Endothelial cell (in vitro differentiated cells): ENCODE measurements around the gene GRM8. TPM values are rescaled to one million over a fixed set of nuclear protein-coding genes. Genes with fewer than 3 reads are reported as not detected.

ENCODE experiments used
- DNase-seq: peaks from one replicate; pipeline ENCODE4 v3.0.0; 2021; ENCODE audit warnings: low spot score
- H3K27ac Mint-ChIP-seq: one replicate; pipeline ENCODE4 v1.8.0; 2021; ENCODE audit warnings: mixed read lengths, inconsistent platforms; ENCODE audit not compliant: unreplicated experiment
- H3K27me3 Mint-ChIP-seq: one replicate; pipeline ENCODE4 v1.8.0; 2021; ENCODE audit warnings: mild to moderate bottlenecking, moderate library complexity, mixed read lengths, inconsistent platforms; ENCODE audit not compliant: unreplicated experiment
- H3K36me3 Mint-ChIP-seq: one replicate; pipeline ENCODE4 v1.8.0; 2021; ENCODE audit warnings: mild to moderate bottlenecking, low read depth, mixed read lengths, inconsistent platforms; ENCODE audit not compliant: unreplicated experiment
- H3K4me1 Mint-ChIP-seq: one replicate; pipeline ENCODE4 v1.8.0; 2021; ENCODE audit warnings: mild to moderate bottlenecking, mixed read lengths, inconsistent platforms; ENCODE audit not compliant: unreplicated experiment
- H3K4me3 Mint-ChIP-seq: one replicate; pipeline ENCODE4 v1.8.0; 2021; ENCODE audit warnings: mild to moderate bottlenecking, mixed read lengths, inconsistent platforms; ENCODE audit not compliant: unreplicated experiment
- H3K9me3 Mint-ChIP-seq: one replicate; pipeline ENCODE4 v1.8.0; 2021; ENCODE audit warnings: mixed read lengths, inconsistent platforms; ENCODE audit not compliant: unreplicated experiment
- total RNA-seq: library from RNA; stranded (reverse); fragmentation: NEBNext Ultra II Directional; extraction: Animal tissue kit (Norgen Biotek cat#: 25700); gene quantifications from one replicate; pipeline ENCODE4 v1.2.1, GENCODE V29; 2021; ENCODE audit not compliant: unreplicated experiment
- TF ChIP-seq, protein P1 (sequence below): fragments of 200-600 bp; sonication (generic); IDR thresholded peaks from one replicate; pipeline ENCODE4 v1.5.0; 2021; ENCODE audit warnings: antibody characterized with exemption; ENCODE audit not compliant: unreplicated experiment

GRM8 gene
- total RNA-seq, 1 donor from 2014 or later: 1.5 TPM

- Mint-ChIP-seq H3K27ac (no peak overlapping the region), H3K4me1 (no peaks in the 10 kb centered on the region), H3K27me3 (no peaks in the 10 kb centered on the region), H3K4me3 (no peak overlapping the region), H3K36me3 (no peaks in the 10 kb centered on the region), H3K9me3 (no peaks in the 10 kb centered on the region)
- TF ChIP-seq, protein P1, sequence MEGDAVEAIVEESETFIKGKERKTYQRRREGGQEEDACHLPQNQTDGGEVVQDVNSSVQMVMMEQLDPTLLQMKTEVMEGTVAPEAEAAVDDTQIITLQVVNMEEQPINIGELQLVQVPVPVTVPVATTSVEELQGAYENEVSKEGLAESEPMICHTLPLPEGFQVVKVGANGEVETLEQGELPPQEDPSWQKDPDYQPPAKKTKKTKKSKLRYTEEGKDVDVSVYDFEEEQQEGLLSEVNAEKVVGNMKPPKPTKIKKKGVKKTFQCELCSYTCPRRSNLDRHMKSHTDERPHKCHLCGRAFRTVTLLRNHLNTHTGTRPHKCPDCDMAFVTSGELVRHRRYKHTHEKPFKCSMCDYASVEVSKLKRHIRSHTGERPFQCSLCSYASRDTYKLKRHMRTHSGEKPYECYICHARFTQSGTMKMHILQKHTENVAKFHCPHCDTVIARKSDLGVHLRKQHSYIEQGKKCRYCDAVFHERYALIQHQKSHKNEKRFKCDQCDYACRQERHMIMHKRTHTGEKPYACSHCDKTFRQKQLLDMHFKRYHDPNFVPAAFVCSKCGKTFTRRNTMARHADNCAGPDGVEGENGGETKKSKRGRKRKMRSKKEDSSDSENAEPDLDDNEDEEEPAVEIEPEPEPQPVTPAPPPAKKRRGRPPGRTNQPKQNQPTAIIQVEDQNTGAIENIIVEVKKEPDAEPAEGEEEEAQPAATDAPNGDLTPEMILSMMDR: no peak
- no peak for DNase-seq
These were observed 647.2 kb downstream of the GRM8 start for GRCh38 chr7:126605553-126605952.

- Mint-ChIP-seq H3K4me1 (no peaks in the 10 kb centered on the region), H3K27ac (no peak overlapping the region), H3K36me3 (no peaks in the 10 kb centered on the region), H3K4me3 (no peak overlapping the region), H3K9me3 (no peaks in the 10 kb centered on the region), H3K27me3 (no peaks in the 10 kb centered on the region)
- TF ChIP-seq, protein P1: no peak
- DNase-seq: no peak
These were observed 647.7 kb downstream of the GRM8 start for GRCh38 chr7:126605056-126605455.

- no peaks in the 10 kb centered on the region for H3K36me3 Mint-ChIP-seq
- TF ChIP-seq, protein P1: no peak
- no peak for DNase-seq
- no peaks in the 10 kb centered on the region for H3K4me1 Mint-ChIP-seq
- no peak overlapping the region for H3K4me3 Mint-ChIP-seq
- H3K27ac Mint-ChIP-seq: no peak overlapping the region
- no peaks in the 10 kb centered on the region for H3K9me3 Mint-ChIP-seq
- H3K27me3 Mint-ChIP-seq: peaks cover 2% of the 10 kb centered on the region
These were observed 663.6 kb downstream of the GRM8 start for GRCh38 chr7:126589068-126589684.

DNA sequence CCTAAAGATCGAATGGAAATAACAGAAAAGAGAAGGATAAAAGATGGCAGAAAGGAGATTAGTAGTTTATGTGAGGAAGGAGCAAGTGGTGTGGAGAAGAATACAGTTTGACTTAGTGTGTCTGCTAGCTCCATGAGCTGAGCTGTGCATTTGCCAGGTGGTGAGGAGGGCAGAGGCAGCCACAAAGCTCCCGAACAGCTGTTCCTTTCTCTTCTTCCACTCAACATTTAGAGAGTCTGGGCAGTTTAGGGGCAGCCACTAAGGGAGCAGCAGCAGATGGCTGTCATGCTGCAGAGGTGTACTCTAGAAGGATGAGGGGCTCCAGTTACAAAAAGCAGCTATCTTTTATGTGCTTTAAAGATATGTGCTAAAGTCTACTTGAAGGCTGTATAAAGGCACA, 674.4 kb downstream of the GRM8 start:
- Mint-ChIP-seq H3K27me3 (no peaks in the 10 kb centered on the region), H3K4me3 (no peak overlapping the region), H3K27ac (no peak overlapping the region), H3K9me3 (no peaks in the 10 kb centered on the region), H3K36me3 (no peaks in the 10 kb centered on the region), H3K4me1 (no peaks in the 10 kb centered on the region)
- no peak for DNase-seq
- TF ChIP-seq, protein P1: no peak

DNA sequence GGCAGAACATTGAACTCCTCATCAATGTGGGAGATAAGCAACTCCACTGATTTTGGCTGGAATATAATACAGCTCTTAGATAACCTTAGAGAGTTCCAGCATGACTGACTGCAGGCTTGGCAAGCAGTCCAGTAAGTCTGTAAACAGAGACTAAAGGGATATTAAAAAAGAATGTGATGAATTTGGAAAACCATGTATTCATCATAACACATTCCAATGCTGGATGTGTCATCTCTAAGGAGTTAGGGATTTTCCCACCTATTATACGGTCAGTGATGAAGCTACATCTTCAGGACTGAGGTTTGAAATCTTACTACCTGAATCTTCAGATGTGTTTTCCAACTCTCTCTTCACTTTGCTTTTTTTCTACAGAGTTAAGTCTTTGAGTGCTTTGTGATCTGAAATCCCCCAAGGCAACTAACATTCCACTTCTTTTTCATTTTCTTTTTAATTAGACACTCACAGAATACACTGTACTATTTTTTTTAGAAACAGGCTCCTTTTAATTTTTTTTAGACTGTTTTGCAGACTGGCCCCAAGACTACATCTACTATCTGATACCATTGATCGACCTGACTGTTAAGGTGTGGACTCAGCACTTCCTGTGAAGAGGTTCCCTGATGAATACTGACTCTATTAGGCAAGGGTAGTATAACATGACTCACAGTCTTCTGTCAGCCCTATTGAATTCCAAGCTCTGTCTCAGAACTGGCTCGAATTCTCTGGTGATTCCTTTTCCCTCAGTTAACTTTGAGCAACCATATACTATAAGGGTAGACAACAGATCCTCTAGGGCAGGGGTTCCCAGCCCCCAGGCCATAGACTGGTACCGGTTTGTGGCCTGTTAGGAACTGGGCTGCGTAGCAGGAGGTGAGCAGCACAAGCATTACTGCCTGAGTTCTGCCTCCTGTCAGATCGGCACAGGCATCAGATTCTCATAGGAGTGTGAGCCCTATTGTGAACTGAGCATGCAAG, 678.2 kb downstream of the GRM8 start:
- Mint-ChIP-seq H3K36me3 (no peaks in the 10 kb centered on the region), H3K27me3 (no peaks in the 10 kb centered on the region), H3K9me3 (no peaks in the 10 kb centered on the region), H3K27ac (no peak overlapping the region), H3K4me1 (no peaks in the 10 kb centered on the region), H3K4me3 (no peak overlapping the region)
- DNase-seq: no peak
- TF ChIP-seq, protein P1: no peak
